SKM-1 treated with dmso at 0.1 percent for 144 hours (cell line): ENCODE results near the gene CPZ.
"Not testable (repeated sequence)": the region's sequence is repeated elsewhere in the genome, so short reads cannot be mapped to it uniquely, and the experiment has no call there.

ENCODE experiments used
- DNase-seq: peaks from one replicate; lab custom pipeline; 2025; ENCODE audit not compliant: unreplicated experiment; lab: John Stamatoyannopoulos, UW

The CPZ gene

GRCh38 chr4:8634773-8635172 is 42.2 kb downstream of the CPZ start:
- DNase-seq: not testable (repeated sequence)

- DNase-seq: not testable (repeated sequence)
Observed at GRCh38 chr4:8635897-8636554, 43.5 kb downstream of the CPZ start.

- no peak for DNase-seq
Observed at GRCh38 chr4:8637456-8637984, 45.0 kb downstream of the CPZ start.

- DNase-seq: no peak
Observed at GRCh38 chr4:8639021-8639420, 46.5 kb downstream of the CPZ start.

GRCh38 chr4:8639777-8640720 is 47.5 kb downstream of the CPZ start:
- no peak for DNase-seq

- DNase-seq: no peak
Observed at GRCh38 chr4:8640816-8641215, 48.3 kb downstream of the CPZ start.

GRCh38 chr4:8641256-8641655 is 48.7 kb downstream of the CPZ start:
- no peak for DNase-seq

GRCh38 chr4:8641931-8642650 is 49.5 kb downstream of the CPZ start:
- no peak for DNase-seq

GRCh38 chr4:8642651-8643321 is 50.2 kb downstream of the CPZ start:
- no peak for DNase-seq

- no peak for DNase-seq
Observed at GRCh38 chr4:8643441-8643840, 50.9 kb downstream of the CPZ start.

- DNase-seq: no peak
Observed at GRCh38 chr4:8643986-8644385, 51.4 kb downstream of the CPZ start.

- DNase-seq: no peak
Observed at GRCh38 chr4:8644461-8644891, 51.9 kb downstream of the CPZ start.

- no peak for DNase-seq
Observed at GRCh38 chr4:8644966-8645752, 52.6 kb downstream of the CPZ start.

- DNase-seq: no peak
Observed at GRCh38 chr4:8645753-8646124, 53.2 kb downstream of the CPZ start.

GRCh38 chr4:8646296-8647093 is 53.9 kb downstream of the CPZ start:
- no peak for DNase-seq

GRCh38 chr4:8647094-8647570 is 54.6 kb downstream of the CPZ start:
- DNase-seq: no peak

- DNase-seq: no peak
Observed at GRCh38 chr4:8647626-8648025, 55.1 kb downstream of the CPZ start.

- DNase-seq: no peak
Observed at GRCh38 chr4:8648296-8648695, 55.7 kb downstream of the CPZ start.
